Cardiac muscle cell (in vitro differentiated cells and primary cell): ENCODE data around the gene TRPM6. TPM values are rescaled to one million over a fixed set of nuclear protein-coding genes. Genes with fewer than 3 reads are reported as not detected.

ENCODE experiments used
- DNase-seq, 2 donors: peaks; one replicate each; pipeline versions ENCODE4 v3.0.0 to v3.0.0-alpha.2; 2010 to 2017; ENCODE audit warnings: low read depth in 1 of 2, low spot score in 1 of 2
- H3K27ac ChIP-seq: fragments of 200-600 bp; sonication (generic); 2 replicates; pipeline ENCODE4 v1.5.1; 2016
- H3K27me3 ChIP-seq: fragments of 200-600 bp; sonication (generic); 2 replicates; pipeline ENCODE4 v1.6.0; 2016; ENCODE audit warnings: control low read depth
- H3K36me3 ChIP-seq: fragments of 200-600 bp; sonication (generic); 2 replicates; pipeline ENCODE4 v1.5.1; 2016; ENCODE audit warnings: control low read depth
- H3K4me1 ChIP-seq: fragments of 200-600 bp; sonication (generic); 2 replicates; pipeline ENCODE4 v1.8.1; 2017; ENCODE audit warnings: low read depth, mild to moderate bottlenecking, mixed run types
- H3K4me3 ChIP-seq: fragments of 200-600 bp; sonication (generic); 2 replicates; pipeline ENCODE4 v1.5.1; 2016; ENCODE audit warnings: mild to moderate bottlenecking
- H3K9me3 ChIP-seq: fragments of 200-600 bp; sonication (generic); 2 replicates; pipeline ENCODE4 v1.5.1; 2017; ENCODE audit warnings: low read depth, mild to moderate bottlenecking, control low read depth
- CTCF ChIP-seq: IDR thresholded peaks from 2 replicates; pipeline ENCODE4 v1.5.1; 2012; ENCODE audit warnings: low read depth, mild to moderate bottlenecking, low read length
- polyA plus RNA-seq: library from polyadenylated mRNA; unstranded; fragments of >200 nt; fragmentation: Nextera tagmentation; extraction: Ambion mirVana; gene quantifications from 2 replicates; pipeline ENCODE4 v1.2.1, GENCODE V29; 2016
- total RNA-seq: library from RNA; depleted of rRNA; stranded (reverse); fragments of >200 nt; gene quantifications from 2 replicates; pipeline ENCODE4 v1.2.3, GENCODE V29; 2016

Gene TRPM6
- total and polyA plus RNA-seq, 2 experiments from 2014 or later = 0.06 TPM; not detected in 1

GRCh38 chr9:74795081-74795480 lies 92.6 kb downstream of the TRPM6 start:
- H3K4me3 ChIP-seq = no peak overlapping the region
- no peaks in the 10 kb centered on the region for H3K36me3 ChIP-seq
- H3K4me1 ChIP-seq = no peaks in the 10 kb centered on the region
- DNase-seq = no peak
- no peak overlapping the region for H3K27ac ChIP-seq
- H3K9me3 ChIP-seq = no peaks in the 10 kb centered on the region
- no peak for TF ChIP-seq CTCF
- H3K27me3 ChIP-seq = no peaks in the 10 kb centered on the region

GRCh38 chr9:74784506-74784905 lies 103.2 kb downstream of the TRPM6 start:
- H3K4me1 ChIP-seq = no peaks in the 10 kb centered on the region
- H3K36me3 ChIP-seq = no peaks in the 10 kb centered on the region
- no peak overlapping the region for H3K27ac ChIP-seq
- no peak overlapping the region for H3K4me3 ChIP-seq
- no peak for TF ChIP-seq CTCF
- H3K9me3 ChIP-seq = no peaks in the 10 kb centered on the region
- no peaks in the 10 kb centered on the region for H3K27me3 ChIP-seq
- DNase-seq = no peak

- H3K4me1 ChIP-seq = no peaks in the 10 kb centered on the region
- DNase-seq = peak in 1 of 2 donors; percentile 19
- no peaks in the 10 kb centered on the region for H3K9me3 ChIP-seq
- H3K27me3 ChIP-seq = no peaks in the 10 kb centered on the region
- no peak for TF ChIP-seq CTCF
- no peak overlapping the region for H3K4me3 ChIP-seq
- H3K27ac ChIP-seq = no peak overlapping the region
- H3K36me3 ChIP-seq = no peaks in the 10 kb centered on the region
Measured at GRCh38 chr9:74783408-74783807, 104.3 kb downstream of the TRPM6 start.

GRCh38 chr9:74777136-74777879 lies 110.4 kb downstream of the TRPM6 start:
- peak; percentile 72 to 81 for DNase-seq
- H3K9me3 ChIP-seq = no peaks in the 10 kb centered on the region
- no peaks in the 10 kb centered on the region for H3K4me1 ChIP-seq

GRCh38 chr9:74775396-74775795 lies 112.3 kb downstream of the TRPM6 start:
- no peaks in the 10 kb centered on the region for H3K27me3 ChIP-seq
- no peak overlapping the region for H3K4me3 ChIP-seq
- DNase-seq = no peak
- TF ChIP-seq CTCF = no peak
- no peaks in the 10 kb centered on the region for H3K9me3 ChIP-seq
- H3K36me3 ChIP-seq = no peaks in the 10 kb centered on the region
- no peak overlapping the region for H3K27ac ChIP-seq
- no peaks in the 10 kb centered on the region for H3K4me1 ChIP-seq

More at GRCh38 chr9:74777136-74777879, 110.4 kb downstream of the TRPM6 start:
- Histone ChIP-seq H3K36me3 (no peaks in the 10 kb centered on the region), H3K27ac (no peak overlapping the region), H3K4me3 (no peak overlapping the region), H3K27me3 (no peaks in the 10 kb centered on the region)
- TF ChIP-seq CTCF = peak; percentile 74
